Gastrocnemius medialis (tissue), 4 donors: Measurements from ENCODE around the gene TRAPPC5. TPM values are rescaled to one million over a fixed set of nuclear protein-coding genes. Genes with fewer than 3 reads are reported as not detected.

ENCODE experiments used
- ATAC-seq, 2 donors: fragments of 150-250 bp; one replicate each; pipeline ENCODE4 v1.9.1; 2016
- DNase-seq, 2 donors: peaks; one replicate each; pipeline ENCODE4 v3.0.0-alpha.2; 2019
- H3K27ac ChIP-seq, 4 donors: fragments of 200-600 bp; sonication (generic); 1 replicate in 1 of 4; 2 replicates in 3 of 4; pipeline ENCODE4 v1.5.1; 2016 to 2018; ENCODE audit warnings: mild to moderate bottlenecking in 2 of 4, moderate library complexity in 1 of 4
- H3K27me3 ChIP-seq, 3 donors: fragments of 200-600 bp; sonication (generic) in 2 of 3; 1 replicate in 1 of 3; 2 replicates in 2 of 3; pipeline versions ENCODE4 v1.5.1 to v1.6.0; 2016 to 2019; ENCODE audit warnings: mild to moderate bottlenecking in 1 of 3, moderate library complexity in 1 of 3
- H3K36me3 ChIP-seq, 2 donors: fragments of 200-600 bp; sonication (generic) in 1 of 2; one replicate each; pipeline ENCODE4 v1.5.1; 2017 to 2018
- H3K4me1 ChIP-seq, 2 donors: fragments of 200-600 bp; sonication (generic) in 1 of 2; one replicate each; pipeline ENCODE4 v1.5.1; 2016 to 2017; ENCODE audit warnings: mild to moderate bottlenecking in 2 of 2
- H3K4me3 ChIP-seq, 4 donors: fragments of 200-600 bp; sonication (generic) in 3 of 4; 1 replicate in 1 of 4; 2 replicates in 3 of 4; pipeline ENCODE4 v1.5.1; 2016 to 2019; ENCODE audit warnings: mild to moderate bottlenecking in 2 of 4
- H3K9me3 ChIP-seq, 3 donors: fragments of 200-600 bp; sonication (generic) in 2 of 3; 1 replicate in 1 of 3; 2 replicates in 2 of 3; pipeline ENCODE4 v1.5.1; 2016 to 2019
- CTCF ChIP-seq, 5 experiments: fragments of 450-650 bp in 3 of 5; fragments of 200-600 bp in 2 of 5; sonication (generic) in 2 of 5; IDR thresholded peaks in 4 of 5; conservative IDR thresholded peaks in 1 of 5; 1 replicate in 4 of 5; 2 replicates in 1 of 5; pipeline ENCODE4 v1.5.1; 2016 to 2019; ENCODE audit warnings: antibody characterized with exemption in 5 of 5, mild to moderate bottlenecking in 3 of 5, moderate library complexity in 3 of 5
- POLR2A ChIP-seq, 2 donors: fragments of 450-650 bp; IDR thresholded peaks; one replicate each; pipeline ENCODE4 v1.6.1; 2017; ENCODE audit warnings: antibody characterized with exemption in 2 of 2, mild to moderate bottlenecking in 2 of 2, moderate library complexity in 2 of 2
- in situ Hi-C, 4 donors: fragments of 200-750 bp; cut with MboI; loops; one replicate each; pipeline versions ENCODE4 v1.15.0 to v1.8.0; 2017; ENCODE audit warnings: low sequenced_read_pairs in 4 of 4
- intact Hi-C: fragments of 100-400 bp; cut with DNase I; formaldehyde crosslinking; loops from one replicate; pipeline ENCODE4 v1.15.1; 2023; ENCODE audit warnings: low total_unique reads
- total RNA-seq, 4 donors: library from RNA; depleted of rRNA; stranded (reverse); fragments of >200 nt; gene quantifications; one replicate each; pipeline versions ENCODE4 v1.1.0 to v1.2.3, GENCODE V29; 2016

TRAPPC5 gene
- total RNA-seq, 4 donors from 2014 or later, result 109 to 146 (median 126) TPM

GRCh38 chr19:7657131-7657751, 23.4 kb upstream of the TRAPPC5 start:
- DNase-seq (no peak), ATAC-seq (no peak)
- TF ChIP-seq POLR2A (IDR thresholded peaks at IDR 0.05) (no peak), CTCF (IDR thresholded peaks at IDR 0.05 in 4 of 5, conservative IDR thresholded peaks at IDR 0.05 in 1 of 5) (no peak)
- Histone ChIP-seq H3K4me3 (no peak overlapping the region), H3K9me3 (no peaks in the 10 kb centered on the region), H3K4me1 (peaks cover 0 to 3% of the 10 kb centered on the region in 2 donors), H3K27ac (no peak overlapping the region), H3K36me3 (no peaks in the 10 kb centered on the region), H3K27me3 (no peaks in the 10 kb centered on the region)
- intact Hi-C loops (no loop called here), in situ Hi-C loops (loop anchor here in 1 of 4 donors (10.0 kb wide), 1 partner anchor 148 kb away; no protein-coding TSS in a partner anchor)

DNA sequence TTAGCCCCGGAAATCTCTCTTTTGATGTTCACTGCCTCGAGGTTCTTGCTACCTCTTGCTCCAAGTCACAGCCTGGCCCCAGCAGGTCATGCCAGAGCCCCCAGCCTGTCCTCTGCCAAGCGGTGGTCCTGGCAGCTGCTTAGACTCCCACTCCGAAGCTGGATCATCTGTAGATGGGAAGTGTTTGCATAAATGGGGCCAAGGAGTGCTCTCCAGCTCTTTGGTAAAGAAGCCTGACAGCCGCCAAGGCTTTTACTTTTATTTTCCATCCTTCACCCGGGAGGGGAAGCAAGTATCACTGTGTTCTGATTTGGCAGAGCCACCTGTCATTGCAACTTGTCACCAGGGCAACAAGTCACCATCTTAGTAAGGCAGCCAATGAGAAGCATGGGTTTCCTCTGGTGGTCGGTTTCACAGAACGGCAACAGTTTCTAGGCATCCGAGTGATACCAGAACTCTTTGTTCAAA, 22.4 kb upstream of the TRAPPC5 start:
- no peak overlapping the region for H3K27ac ChIP-seq
- no peak for ATAC-seq
- H3K9me3 ChIP-seq, result no peaks in the 10 kb centered on the region
- intact Hi-C loops (no loop called here), in situ Hi-C loops (loop anchor here in 1 of 4 donors (10.0 kb wide), 1 partner anchor 147 kb away; no protein-coding TSS in a partner anchor)
- DNase-seq, result no peak
- peaks cover 0 to under 1% (median 0%) of the 10 kb centered on the region in 3 donors for H3K27me3 ChIP-seq
- no peaks in the 10 kb centered on the region for H3K36me3 ChIP-seq
- H3K4me3 ChIP-seq, result no peak overlapping the region
- TF ChIP-seq POLR2A (IDR thresholded peaks at IDR 0.05), result no peak
- TF ChIP-seq CTCF (IDR thresholded peaks at IDR 0.05 in 4 of 5, conservative IDR thresholded peaks at IDR 0.05 in 1 of 5), result no peak
- H3K4me1 ChIP-seq, result no peaks in the 10 kb centered on the region

DNA sequence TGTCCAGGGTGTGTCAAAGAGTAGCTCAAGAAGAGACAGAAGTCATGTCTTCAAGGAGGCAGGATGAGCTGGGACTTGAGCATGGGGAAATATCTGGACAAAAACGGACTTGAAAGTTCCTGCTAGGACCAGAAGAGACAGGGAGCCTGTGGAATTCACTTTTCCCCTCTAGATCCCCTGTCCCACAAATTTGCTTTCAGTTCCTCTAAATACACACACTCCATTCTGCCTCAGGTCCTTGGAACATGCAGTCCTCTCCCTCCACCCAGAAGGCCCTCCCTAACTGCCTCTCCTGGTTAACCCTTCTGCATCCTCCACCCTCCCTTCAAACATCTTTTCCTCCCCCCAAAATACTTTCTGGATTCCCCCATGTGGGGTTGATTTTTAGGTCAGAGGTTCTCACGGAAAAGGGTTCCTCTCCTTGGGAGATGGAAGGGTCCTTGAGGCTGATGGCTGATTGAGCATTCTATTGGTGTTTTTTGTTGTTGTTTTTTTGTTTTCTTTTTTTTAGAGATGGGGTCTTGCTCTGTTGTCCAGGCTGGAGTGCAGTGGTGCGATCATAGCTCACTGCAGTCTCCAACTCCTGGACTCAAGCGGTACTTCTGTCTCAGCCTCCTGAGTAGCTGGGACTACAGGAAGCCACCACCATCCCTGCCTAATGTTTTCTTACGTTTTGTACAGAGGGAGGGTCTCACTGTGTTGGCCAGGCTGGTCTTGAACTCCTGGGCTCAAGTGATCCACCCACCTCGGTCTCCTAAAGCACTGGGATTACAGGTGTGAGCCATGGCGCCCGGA, 18.7 kb upstream of the TRAPPC5 start:
- Histone ChIP-seq H3K27me3 (peaks cover 0 to 7% (median 5%) of the 10 kb centered on the region in 3 donors), H3K9me3 (no peaks in the 10 kb centered on the region), H3K4me1 (no peaks in the 10 kb centered on the region), H3K4me3 (no peak overlapping the region), H3K36me3 (no peaks in the 10 kb centered on the region), H3K27ac (no peak overlapping the region)
- in situ Hi-C loops, result no loop called here
- intact Hi-C loops, result no loop called here
- ATAC-seq, result no peak
- no peak for TF ChIP-seq CTCF (IDR thresholded peaks at IDR 0.05 in 4 of 5, conservative IDR thresholded peaks at IDR 0.05 in 1 of 5)
- no peak for TF ChIP-seq POLR2A (IDR thresholded peaks at IDR 0.05)
- no peak for DNase-seq

DNA sequence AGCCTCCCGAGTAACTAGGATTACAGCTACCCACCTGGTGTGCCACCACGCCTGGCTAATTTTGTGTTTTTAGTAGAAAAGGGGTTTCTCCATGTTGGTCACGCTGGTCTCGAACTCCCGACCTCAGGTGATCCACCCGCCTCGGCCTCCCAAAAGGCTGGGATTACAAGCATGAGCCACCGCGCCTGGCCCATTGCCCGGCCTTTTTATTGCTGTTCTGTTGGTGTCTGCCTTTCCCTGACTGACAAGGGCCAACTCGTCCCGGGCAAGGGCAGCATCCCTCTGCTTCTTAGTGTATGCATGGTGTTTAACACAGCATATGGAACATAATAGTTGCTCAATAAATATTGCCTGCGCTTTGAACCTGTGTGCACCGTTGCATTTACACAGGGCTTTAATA, 18.0 kb upstream of the TRAPPC5 start:
- intact Hi-C loops (no loop called here), in situ Hi-C loops (no loop called here)
- Histone ChIP-seq H3K4me3 (no peak overlapping the region), H3K27me3 (peaks cover 0 to 7% (median 5%) of the 10 kb centered on the region in 3 donors), H3K36me3 (no peaks in the 10 kb centered on the region), H3K27ac (no peak overlapping the region), H3K9me3 (no peaks in the 10 kb centered on the region), H3K4me1 (no peaks in the 10 kb centered on the region)
- ATAC-seq, result no peak
- no peak for DNase-seq
- no peak for TF ChIP-seq POLR2A (IDR thresholded peaks at IDR 0.05)
- TF ChIP-seq CTCF (IDR thresholded peaks at IDR 0.05 in 4 of 5, conservative IDR thresholded peaks at IDR 0.05 in 1 of 5), result no peak
